VCaP (cell line): ENCODE measurements around the gene LHFPL6.

Source experiments
- H3K27ac ChIP-seq: fragments of 450-650 bp; 2 replicates; pipeline ENCODE4 v1.5.1; 2017
- CTCF ChIP-seq: fragments of 450-650 bp; conservative IDR thresholded peaks from 2 replicates; pipeline ENCODE4 v1.5.1; 2017; ENCODE audit warnings: mild to moderate bottlenecking, moderate library complexity

Gene LHFPL6

GRCh38 chr13:39371706-39372105, 231.3 kb downstream of the LHFPL6 start:
- TF ChIP-seq CTCF: no peak
- H3K27ac ChIP-seq: peak overlapping the region; percentile 31; the same call in 1 of the 2 replicates

GRCh38 chr13:39370554-39370953, 232.4 kb downstream of the LHFPL6 start:
- H3K27ac ChIP-seq: peak overlapping the region; percentile 31; the same call in 1 of the 2 replicates
- TF ChIP-seq CTCF: no peak

- H3K27ac ChIP-seq: no peak overlapping the region
- TF ChIP-seq CTCF: no peak
Observed at GRCh38 chr13:39370048-39370447, 232.9 kb downstream of the LHFPL6 start.

- no peak for TF ChIP-seq CTCF
- H3K27ac ChIP-seq: no peak overlapping the region
Observed at GRCh38 chr13:39369161-39369890, 233.7 kb downstream of the LHFPL6 start.

GRCh38 chr13:39365879-39366278, 237.1 kb downstream of the LHFPL6 start:
- no peak for TF ChIP-seq CTCF
- H3K27ac ChIP-seq: peak overlapping the region; percentile 66

- TF ChIP-seq CTCF: no peak; the same call in 1 of the 2 replicates
- H3K27ac ChIP-seq: peak overlapping the region; percentile 66
Observed at GRCh38 chr13:39364947-39365468, 238.0 kb downstream of the LHFPL6 start.

- TF ChIP-seq CTCF: no peak
- H3K27ac ChIP-seq: no peak overlapping the region
Observed at GRCh38 chr13:39363382-39363772, 239.6 kb downstream of the LHFPL6 start.
